Measurements from ENCODE around the gene NINJ2. TPM values are rescaled to one million over a fixed set of nuclear protein-coding genes. Genes with fewer than 3 reads are reported as not detected.

The NINJ2 gene
- total and polyA plus RNA-seq, 10 of the 15 experiments (the other 5 are each of a cell fraction or from before 2014, with no cell fraction given) = 8.9 to 51.6 (median 21.3) TPM

DNA sequence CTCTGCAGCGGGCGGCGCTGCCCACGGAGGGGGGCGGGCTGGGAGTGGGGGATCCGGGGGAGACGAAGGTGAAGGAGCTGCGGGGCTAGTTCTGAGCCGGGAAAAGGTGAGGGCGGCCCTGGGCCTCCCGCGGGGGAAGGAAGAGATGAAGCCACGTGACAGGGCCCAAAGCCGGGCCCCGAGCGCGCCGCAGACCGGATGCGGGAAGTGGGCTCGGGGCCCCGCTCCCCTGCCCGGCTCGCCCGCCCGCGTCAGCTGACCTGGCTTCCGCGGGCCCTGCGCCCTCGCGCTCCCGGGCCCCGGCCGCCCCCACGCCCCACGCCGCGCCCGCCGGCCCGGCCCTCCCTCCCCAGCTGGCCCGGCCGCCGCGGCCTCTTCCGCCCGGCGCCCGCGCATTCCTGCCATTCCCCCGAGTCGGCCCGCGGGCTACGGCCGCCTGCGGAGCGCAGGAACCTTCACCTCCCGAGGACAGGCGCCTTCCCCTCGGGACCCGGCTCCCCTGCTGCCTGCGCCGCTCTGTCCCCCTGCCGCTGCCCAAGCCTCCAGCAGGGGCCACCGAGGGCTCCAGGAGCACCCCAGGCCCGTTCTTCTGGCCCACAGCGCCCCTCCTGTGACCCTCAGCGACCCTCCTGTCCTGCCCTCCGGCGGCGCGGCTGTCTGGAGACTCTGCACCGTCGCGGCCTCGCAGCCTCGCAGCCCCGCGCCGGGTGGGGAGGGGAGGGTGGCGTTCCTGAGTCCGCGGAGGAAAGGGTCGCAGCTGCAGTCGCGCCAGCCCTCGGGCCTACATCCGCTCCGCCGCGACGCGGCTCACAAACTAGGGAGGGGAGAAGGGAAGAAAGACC is 20.4 kb downstream of the NINJ2 start (continued):
- TF ChIP-seq E2F8 (IDR thresholded peaks at IDR 0.05; ENCODE audit: low read depth, partially characterized antibody) = no peak
- TF ChIP-seq BMI1 (IDR thresholded peaks at IDR 0.05; ENCODE audit: borderline replicate concordance) = no peak
- no peak for TF ChIP-seq KLF5 (IDR thresholded peaks at IDR 0.05; ENCODE audit: partially characterized antibody)
- TF ChIP-seq PRDM15 (CRISPR knock-in tag; IDR thresholded peaks at IDR 0.05) = no peak
- TF ChIP-seq ZNF622 (IDR thresholded peaks at IDR 0.05) = no peak
- no peak for TF ChIP-seq REST (IDR thresholded peaks at IDR 0.05; ENCODE audit: low read depth, low read length)
- 0 out of 2 replicates have a peak, but pooled peaks have one; percentile 38 for TF ChIP-seq TCF12 (IDR thresholded peaks at IDR 0.05; ENCODE audit: low read depth, low read length)
- peak; percentile 71; the same call in 1 of the 2 replicates for TF ChIP-seq BACH1 (IDR thresholded peaks at IDR 0.05; ENCODE audit: borderline replicate concordance)
- peak; percentile 20 to 68 (median 34) for TF ChIP-seq CTCF (IDR thresholded peaks at IDR 0.05 in 2 of 3, conservative IDR thresholded peaks at IDR 0.05 in 1 of 3; ENCODE audit: control insufficient read depth in 2 of 3, extremely low read depth in 1 of 3, insufficient read depth in 1 of 3, low read depth in 3 of 3, low read length in 3 of 3)
- TF ChIP-seq MTA3 (IDR thresholded peaks at IDR 0.05; ENCODE audit: borderline replicate concordance, low read length) = no peak
- TF ChIP-seq ZNF384 (IDR thresholded peaks at IDR 0.05; ENCODE audit: borderline replicate concordance, low read depth, low read length) = no peak
- 0 out of 2 replicates have a peak, but pooled peaks have one; percentile 2 for TF ChIP-seq MTA2 (IDR thresholded peaks at IDR 0.05; ENCODE audit: low read depth)
- no peak for TF ChIP-seq ATF7 (IDR thresholded peaks at IDR 0.05; ENCODE audit: low read depth)
- peak; percentile 42 for TF ChIP-seq MXI1 (IDR thresholded peaks at IDR 0.05; ENCODE audit: low read depth, low read length)
- no peak for TF ChIP-seq CEBPB (IDR thresholded peaks at IDR 0.05; ENCODE audit: borderline replicate concordance in 1 of 2, low read depth in 2 of 2, low read length in 2 of 2)
- TF ChIP-seq SUZ12 (IDR thresholded peaks at IDR 0.05; ENCODE audit: unreplicated experiment) = no peak

Measured in GM12878 (cell line).